Stimulated activated CD8-positive, alpha-beta memory T cell treated with anti-CD3 and anti-CD28 coated beads, Interleukin-4, amount 100 ng/mL, for 48 hours (primary cell): ENCODE results near the gene SAPCD1.
"Not testable (repeated sequence)": the region's sequence is repeated elsewhere in the genome, so short reads cannot be mapped to it uniquely, and the experiment has no call there.

ENCODE experiments used
- DNase-seq: peaks from one replicate; pipeline ENCODE4 v3.0.0-alpha.2; 2020

SAPCD1 gene

DNA sequence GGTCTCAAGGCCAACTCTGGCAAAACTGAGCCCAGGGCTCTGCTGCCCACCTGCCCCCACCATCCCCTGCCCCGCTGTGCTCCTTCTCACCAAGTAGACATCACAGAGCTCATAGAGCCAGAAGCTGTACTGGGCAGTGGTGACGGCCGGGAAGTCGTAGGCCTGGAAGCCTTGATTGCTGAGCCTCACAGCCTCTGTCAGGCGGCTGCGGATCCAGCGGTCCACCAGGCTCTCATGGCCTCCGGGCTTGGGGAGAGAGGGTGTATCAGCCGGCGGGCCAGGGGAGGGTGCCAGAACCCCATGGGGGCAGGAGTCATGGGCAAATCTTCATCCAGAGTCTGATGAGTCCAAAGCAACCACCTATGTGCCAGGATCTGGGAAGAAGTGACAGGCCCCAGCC is 17.5 kb downstream of the SAPCD1 start:
- no peak for DNase-seq

DNA sequence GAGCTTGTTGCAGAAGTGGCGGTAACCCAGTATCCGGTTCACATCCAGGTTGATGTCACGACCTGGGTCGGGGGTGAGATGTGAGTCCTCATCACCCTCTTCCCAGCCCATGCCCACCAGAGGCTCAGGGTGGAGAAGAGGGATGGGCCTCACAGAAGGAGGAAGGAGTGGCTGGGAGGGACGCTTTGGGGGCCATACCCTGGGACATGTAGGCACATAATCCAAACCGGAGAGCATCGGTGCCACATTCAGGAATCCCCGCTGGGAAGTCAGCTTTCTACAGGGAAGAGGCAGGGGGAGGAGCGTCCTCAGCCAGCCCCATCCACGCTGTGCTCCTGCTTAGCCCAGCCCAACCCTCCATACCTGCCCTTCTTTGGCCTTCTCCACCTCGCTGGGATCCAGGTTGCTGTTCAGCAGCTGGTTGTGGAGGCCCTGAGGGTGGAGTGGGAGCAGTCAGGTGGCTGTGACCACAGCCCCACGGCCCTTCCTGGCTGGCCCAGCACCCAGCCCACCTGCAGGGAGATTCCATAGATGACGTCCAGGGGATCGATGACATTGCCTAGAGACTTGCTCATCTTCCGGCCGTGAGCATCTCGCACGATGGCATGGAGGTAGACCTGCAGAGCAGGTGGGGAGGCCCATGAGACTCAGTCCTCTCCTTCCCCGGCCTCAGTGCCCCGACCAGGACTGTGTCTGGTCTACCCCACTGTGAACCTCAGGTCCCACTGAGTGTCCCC is 18.2 kb downstream of the SAPCD1 start:
- no peak for DNase-seq

DNA sequence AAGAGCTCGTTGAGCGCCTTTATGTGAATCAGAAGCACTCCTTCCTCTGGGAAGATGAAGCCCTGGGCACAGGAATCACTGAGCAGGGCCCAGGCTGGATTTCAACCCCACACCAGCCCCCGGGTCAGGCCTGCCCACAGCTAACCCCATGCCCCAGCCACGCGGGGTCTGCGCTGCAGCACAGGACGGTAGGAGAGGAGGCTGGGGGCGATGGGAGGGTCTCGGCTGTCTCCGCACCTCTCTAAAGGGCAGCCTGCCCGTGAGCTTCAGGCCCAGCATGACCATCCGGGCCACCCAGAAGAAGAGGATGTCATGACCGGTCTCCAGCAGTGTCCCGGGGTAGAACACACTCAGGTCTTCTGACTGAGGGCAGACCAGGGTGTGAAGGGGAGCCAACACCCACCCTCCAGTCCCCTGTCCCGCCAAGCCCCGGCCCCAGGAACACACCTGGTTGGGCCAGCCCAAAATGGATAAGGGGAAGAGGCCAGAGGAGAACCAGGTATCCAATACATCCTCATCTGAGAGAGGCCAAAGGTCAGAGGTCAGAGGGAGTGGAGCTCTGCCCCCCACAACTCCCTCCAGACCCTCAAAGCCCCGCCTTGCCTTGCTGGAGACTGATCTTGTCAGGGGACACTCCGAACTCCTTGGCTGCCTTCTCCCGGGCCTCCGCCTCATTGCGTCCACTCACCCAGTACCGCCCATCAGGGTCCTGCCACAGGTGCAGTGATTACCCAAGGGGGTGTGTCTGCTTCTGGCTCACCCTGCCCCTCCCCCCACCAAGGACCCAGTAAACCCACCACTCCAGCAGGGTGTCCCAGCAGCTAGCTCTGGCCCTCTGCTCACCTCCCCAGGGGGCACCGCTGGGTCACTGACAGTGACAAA is 19.0 kb downstream of the SAPCD1 start:
- DNase-seq, result no peak

DNA sequence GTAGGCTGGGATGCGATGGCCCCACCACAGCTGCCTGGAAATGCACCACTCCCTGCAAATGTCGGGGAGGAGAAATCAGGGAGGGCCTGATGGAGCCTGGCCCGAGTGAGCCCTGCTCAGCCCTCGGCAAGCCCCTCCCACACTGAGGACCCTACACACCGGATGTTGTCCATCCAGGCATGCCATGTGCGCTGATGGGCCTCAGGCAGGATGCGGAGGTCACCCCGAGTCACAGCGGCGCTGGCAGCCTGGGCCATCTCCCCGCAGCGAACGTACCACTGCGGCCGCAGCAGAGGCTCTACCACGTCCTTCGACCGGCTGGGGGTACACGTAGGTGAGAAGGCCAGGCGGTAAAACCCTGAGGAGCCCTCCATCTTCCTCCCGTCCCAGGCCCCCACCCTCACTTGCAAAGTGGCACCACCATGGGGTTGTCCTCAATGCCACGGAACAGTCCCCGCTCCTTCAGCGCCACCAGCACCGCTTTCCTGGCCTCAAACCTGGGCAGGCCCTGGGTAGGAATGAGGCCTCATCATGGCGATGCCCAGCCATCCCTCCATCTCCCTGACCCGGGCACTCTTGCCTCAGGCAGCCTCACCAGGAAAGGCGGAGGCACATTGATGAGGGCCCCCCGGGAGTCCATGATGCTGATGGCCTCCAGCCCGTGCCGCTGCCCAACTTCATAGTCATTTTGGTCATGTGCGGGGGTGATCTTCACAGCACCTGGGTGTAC is 19.8 kb downstream of the SAPCD1 start:
- no peak for DNase-seq

DNA sequence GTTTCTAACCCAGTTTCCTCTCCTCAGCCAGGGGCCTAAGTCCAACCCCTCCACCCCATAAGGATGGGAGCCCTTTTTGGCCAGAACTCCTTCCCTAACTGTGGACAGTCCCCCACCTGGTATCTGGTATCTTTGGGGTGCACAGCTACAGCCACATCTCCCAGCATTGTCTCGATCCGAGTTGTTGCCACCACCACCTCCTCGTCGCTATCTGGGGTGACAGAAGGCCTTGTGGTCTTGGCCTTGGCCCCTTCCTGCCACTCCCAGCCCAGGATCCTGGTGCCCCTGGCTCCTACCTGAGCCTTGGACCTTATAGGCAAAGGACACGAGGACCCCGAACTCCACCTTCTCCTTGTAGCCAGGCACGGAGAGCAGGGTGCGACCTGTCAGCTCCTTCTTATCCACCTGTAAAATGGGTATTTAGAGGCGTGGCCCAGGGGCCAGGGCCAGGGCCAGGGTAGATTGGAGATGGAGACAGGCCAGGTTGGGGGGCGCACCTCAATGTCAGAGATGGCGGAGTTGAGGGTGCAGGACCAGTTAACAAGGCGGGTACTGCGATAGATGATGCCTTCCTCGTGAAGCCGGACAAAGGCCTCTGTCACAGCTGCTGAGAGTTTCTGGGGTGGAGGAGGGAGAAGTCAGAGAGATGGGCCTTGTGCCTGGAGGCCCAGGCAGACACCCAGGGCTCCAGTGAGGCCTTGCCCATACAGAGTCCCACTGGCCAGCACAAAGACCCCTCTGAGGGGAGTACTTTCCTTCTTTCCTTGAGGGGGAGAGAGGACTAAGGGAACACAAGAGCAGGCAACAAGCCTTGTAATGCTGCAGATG is 21.9 kb downstream of the SAPCD1 start:
- DNase-seq, result no peak

DNA sequence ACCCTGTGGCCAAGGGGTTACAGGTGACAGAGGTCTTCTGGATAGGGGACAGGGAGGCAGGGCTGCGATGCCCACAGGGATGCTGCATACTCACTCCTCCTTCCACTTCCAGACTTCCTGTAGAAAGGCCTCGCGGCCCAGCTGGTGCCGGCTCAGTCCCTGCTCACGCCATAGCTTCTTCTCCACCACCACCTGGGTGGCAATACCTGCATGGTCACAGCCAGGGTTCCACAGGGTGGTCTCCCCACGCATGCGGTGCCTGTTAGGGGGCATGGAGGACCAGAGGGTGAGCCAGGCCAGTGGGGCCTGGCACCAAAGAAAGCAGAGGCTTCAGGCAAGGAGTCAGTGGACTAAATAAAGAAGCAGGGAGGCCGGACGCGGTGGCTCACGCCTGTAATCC is 23.0 kb downstream of the SAPCD1 start:
- no peak for DNase-seq

DNA sequence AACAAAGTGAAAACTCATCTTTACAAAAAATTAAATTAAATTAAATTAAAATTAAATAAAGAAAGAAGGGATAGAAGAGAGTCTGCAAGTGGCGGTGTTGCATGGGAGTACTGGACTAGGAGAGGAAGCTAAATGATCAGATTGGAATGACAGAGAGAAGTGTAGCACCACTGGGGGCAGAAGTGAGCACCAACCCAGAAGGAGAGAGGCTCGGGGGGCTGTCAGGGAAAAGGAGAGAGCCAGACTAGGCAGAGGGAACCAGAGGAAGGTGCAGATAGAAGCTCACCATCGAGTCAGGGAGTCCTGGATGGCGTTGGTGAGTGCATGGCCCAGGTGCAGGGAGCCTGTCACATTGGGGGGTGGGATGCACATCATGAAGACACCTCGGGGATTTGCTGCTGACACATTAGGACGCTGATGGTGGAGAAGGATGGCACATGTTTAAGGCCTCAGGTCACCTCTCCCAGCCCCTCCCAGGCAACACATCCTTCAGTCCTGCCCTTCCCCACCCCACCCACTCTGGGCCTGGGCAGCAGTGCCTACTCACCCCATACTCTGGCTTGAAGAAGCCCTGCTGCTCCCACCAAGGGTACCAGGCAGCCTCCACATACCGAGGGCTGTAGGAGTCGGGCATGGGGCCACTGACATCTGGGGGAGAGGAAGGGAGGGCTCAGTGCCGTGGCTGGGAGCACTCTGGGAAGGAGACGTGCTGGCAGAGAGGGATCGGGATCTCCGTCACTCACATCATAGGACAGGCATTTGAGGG is 29.1 kb downstream of the SAPCD1 start:
- peak; percentile 72 for DNase-seq

DNA sequence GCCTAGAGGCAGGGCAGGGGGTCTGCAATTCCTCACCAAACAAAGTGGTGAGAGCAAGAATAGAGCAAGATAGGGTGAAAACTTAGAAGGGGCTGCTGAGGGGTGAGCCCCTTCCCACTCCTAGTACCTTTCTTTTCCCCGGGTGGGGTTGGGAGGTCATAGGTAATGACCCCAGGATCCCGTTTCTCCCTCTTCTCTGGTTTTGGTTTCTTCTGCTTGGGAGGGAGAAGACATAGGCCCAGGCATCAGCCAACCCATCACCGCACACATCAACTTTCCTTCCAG is 29.6 kb downstream of the SAPCD1 start:
- no peak for DNase-seq

DNA sequence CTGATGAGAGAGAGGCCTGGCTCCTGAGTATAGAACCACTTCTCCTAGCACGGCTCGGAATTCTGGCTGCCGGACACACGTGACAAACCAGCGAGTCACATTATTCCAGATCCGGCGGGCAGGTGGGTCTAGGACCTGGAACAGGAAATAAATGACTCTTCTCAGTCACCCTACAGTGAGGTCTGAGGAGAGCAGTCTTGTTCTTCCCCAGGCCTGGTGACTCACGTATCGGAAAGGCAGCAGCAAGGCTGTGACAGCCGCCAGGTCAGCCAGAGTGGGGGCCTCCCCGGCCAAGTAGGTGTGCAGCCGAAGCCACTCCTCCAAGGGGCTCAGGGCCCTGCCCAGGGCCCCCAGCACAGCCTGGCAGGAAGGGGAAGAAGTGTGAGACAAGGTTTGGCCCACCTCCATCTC is 30.3 kb downstream of the SAPCD1 start:
- DNase-seq, result no peak

DNA sequence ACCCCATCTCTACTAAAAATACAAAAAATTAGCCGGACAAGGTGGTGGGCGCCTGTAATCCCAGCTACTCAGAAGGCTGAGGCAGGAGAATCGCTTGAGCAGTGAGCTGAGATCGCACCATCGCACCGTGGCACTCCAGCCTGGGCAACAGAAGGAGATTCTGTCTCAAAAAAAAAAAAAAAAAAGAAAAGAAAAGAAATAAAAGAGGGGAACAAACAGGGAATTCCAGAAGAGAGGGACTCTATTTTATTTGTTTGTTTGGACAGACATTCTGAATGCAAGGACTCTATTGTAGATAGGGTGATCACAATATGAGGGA is 31.4 kb downstream of the SAPCD1 start:
- not testable (repeated sequence) for DNase-seq

DNA sequence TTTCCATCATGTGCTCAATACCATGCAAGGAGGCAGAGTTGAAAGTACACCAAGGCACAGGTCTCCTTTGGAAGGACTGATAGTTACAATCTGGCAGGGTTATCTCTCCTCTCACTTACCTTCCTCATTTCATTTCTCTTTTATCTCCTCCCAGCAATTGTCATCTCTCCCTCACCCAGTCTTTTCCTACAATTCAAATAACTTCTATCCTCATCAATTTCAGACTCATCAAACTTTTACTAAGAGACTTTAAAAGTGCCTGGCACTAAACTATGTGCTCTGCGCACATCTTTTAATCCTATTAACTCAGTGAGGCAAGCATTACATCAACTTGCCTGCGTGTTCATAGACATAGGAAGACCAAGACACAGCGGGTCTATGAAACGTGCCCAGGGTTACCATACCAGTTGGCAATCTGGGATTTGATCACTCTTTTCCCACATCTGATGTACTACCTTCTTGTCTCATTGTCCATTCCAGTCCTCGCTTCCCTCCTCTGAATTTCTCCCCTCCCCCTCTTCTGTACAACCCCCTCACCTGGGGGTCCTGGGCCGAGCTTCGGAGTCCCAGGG is 31.9 kb downstream of the SAPCD1 start:
- DNase-seq, result no peak

DNA sequence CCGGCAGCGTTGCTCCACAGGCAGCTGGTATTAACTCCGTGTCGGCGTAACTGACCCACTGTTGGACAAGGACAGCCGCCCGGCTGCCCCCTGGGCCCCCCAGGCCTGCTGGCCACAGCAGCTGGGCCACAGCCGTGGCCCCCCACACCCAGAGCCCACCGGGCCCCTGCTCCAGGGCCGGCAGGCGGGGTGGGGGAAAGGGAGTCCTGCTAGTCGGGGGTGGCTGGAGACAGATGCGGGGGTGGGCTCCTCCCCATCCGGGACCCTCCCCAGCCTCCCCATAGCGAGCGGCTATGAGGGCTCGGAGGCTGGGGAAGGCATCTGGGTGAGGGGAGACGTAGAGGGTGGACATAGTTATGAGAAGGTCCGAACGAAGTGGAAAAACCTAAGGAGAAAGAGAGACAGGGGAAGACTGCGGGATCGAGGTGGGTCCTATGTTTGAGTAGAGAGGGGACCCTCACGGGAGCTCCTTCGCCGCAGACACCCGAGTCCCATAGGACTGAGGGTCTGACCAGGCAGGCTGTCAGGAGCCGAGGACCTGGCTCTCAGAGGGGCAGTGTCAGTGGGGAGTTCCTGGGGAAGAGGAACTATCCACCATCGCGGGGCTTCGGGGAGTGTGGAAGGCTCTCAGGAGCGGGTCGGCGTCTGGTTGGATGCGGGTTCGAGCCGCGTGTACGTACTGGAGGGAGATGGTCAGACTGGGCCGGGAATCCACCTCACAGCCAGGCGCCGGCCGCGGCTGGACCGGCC is 32.6 kb downstream of the SAPCD1 start:
- DNase-seq, result no peak

DNA sequence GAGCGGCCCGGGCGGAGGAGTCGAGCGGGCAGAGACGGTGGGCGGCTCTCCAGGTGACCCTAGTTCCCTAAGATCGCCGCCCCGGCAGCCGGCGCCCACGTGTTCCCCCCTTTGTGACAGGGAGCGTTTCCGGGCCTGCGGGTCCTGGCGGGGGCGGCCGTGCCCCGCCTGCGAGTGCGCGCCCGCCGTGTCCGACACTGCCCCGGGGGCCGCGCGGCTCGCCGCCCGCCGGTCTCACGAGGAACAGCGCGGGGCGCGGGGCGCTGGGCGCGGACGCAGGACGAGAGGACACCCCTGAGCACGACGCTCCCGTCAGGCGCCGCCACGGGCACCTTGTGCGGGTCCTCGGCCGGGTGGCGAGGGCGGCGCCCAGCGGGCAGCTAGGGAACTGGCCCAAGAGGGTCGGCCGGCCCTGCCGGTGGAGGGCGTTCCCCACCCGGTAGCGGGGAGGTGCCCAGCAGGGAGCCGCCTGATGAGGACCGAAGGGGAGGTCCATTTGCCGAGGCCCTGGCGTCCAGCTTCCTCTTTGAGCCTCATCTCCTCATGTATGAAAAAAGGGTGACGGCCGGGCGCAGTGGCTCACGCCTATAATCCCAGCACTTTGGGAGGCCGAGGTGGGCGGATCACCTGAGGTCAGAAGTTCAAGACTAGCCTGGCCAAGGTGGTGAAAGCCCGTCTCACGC is 33.3 kb downstream of the SAPCD1 start, which contains the start of gene VARS1:
TSS of gene VARS1 (minus strand) at position 137 of the 683 bp plus-strand sequence. CDS start 535 bp downstream, outside the sequence.
- peak; percentile 90 for DNase-seq

DNA sequence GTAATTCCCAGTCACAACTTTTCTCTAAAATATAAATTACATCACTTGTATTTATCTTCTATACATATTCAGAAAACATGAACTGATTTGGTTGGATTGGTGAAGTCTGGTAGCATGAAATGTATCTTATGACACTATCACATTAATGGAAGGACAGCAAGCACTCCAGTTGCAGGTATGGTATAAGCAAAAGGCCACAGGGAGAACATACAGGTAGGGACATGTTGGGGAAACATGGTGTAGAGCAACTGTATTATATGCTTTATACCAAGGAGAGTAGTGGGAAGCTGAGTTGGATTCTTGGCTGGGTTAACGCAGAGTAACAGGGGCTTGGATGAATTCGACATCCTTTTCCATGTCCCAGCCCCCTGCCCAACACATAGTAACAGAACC is 34.5 kb downstream of the SAPCD1 start:
- no peak for DNase-seq

DNA sequence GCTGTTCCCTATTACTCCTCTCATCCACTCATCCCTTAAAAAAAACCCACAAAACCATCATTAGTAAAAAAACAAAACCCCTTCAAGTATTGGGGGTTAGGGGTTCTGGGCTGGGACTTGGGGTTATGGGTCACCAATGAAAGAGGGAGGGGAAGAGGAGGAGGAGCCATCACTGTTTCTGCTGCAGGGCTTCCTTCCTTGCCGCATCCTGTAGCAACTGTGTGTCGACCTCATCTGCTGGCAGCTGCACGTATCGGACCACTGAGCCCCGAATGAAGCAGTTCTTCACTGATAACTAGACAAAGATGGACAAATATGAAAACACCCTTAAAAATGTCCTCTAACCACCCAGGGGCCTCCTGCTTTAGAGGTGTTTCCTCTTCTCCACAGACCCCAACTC is 35.1 kb downstream of the SAPCD1 start:
- no peak for DNase-seq

DNA sequence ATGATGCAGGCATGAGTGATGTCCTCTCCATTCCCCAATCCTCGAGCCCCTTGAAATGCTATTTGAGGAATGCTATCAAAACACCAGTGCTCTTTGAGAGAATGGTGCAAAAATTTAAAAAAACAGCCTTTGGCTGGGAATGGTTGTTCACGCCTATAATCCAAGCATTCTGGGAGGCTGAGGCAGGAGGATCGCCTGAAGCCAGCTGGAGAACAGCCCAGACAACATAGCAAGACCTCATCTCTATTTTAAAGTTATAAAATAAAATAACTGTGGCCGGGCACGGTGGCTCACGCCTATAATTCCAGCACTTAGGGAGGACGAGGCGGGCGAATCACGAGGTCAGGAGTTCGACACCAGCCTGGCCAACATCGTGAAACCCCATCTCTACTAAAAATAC is 37.3 kb downstream of the SAPCD1 start:
- no peak for DNase-seq

DNA sequence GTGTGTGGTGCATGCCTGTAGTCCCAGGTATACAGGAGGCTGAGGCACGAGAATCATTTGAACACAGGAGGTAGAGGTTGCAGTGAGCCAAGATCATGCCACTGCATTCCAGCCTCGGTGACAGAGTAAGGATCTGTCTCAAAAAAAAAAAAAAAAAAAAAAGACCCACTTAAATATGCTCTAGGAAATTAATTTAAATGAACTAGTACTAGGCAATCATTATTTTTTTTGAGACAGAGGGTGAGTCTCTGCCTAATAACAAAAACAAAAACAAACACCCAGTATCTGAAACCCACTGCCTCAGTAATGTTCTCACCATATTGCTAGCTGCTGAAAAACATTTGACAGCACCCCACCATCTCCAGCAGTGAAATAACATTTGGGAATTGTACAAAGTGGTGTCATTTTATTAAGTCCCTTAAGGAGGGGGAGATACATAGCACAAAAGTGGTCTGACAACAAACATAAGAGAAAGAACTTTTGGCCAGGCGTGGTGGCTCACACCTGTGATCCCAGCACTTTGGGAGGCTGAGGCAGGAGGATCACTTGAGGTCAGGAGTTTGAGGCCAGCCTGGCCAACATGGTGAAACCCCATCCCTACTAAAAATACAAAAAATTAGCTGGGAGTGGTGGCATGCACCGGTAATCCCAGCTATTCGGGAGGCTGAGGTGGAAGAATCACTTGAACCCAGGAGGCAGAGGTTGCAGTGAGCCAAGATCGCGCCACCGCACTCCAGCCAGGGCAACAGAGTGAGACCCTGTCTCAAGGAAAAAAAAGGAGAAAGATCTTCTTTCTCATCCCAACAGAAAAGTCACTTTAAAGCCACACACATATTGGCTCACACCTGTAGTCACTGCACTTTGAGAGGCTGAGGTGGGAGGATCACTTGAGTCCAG is 38.8 kb downstream of the SAPCD1 start:
- not testable (repeated sequence) for DNase-seq

DNA sequence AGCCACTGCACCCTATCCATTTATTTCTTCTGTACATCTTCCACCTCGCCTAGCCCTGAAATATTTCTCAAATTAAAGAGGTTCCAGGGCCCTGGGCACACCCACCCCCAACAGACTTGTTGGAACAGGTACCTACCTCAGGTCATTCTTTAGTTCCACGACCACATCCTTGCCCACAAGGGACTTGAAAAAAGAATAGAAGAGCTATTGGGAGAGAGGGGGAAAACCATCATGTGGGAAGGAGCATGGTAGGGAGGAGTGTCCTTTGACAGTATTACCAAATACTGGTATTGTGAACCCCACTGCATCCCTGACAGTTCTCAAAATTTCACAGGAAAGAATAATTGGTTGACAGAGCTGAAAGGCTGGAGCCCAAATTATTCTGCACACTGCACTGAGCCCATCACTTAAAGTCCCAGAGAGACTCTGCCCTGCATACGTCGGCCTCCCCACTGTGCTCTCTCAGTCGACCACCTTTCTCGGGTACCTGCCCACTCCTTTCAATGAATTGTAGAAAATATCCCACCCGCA is 43.5 kb downstream of the SAPCD1 start:
- DNase-seq, result peak; percentile 45
